ENCODE measurements around the gene CHD1L.
A peak's percentile ranks its signal among the peaks of the same experiment; 100 is the strongest.

CHD1L gene

GRCh38 chr1:147266381-147266780 lies 23.9 kb downstream of the CHD1L start:
- Mint-ChIP-seq H3K4me1 (no peaks in the 10 kb centered on the region), H3K9me3 (no peaks in the 10 kb centered on the region), H3K36me3 (ENCODE audit: low read depth) (peaks cover 66% of the 10 kb centered on the region), H3K27me3 (ENCODE audit: low read depth) (no peaks in the 10 kb centered on the region), H3K4me3 (no peak overlapping the region), H3K27ac (no peak overlapping the region)
- no peak for TF ChIP-seq CTCF (IDR thresholded peaks at IDR 0.05; ENCODE audit: unreplicated experiment in 3 of 3)

GRCh38 chr1:147267711-147268110 lies 25.2 kb downstream of the CHD1L start:
- no peaks in the 10 kb centered on the region for H3K27me3 Mint-ChIP-seq (ENCODE audit: low read depth)
- no peak overlapping the region for H3K27ac Mint-ChIP-seq
- peaks cover 62% of the 10 kb centered on the region for H3K36me3 Mint-ChIP-seq (ENCODE audit: low read depth)
- no peaks in the 10 kb centered on the region for H3K9me3 Mint-ChIP-seq
- H3K4me1 Mint-ChIP-seq: no peaks in the 10 kb centered on the region
- TF ChIP-seq CTCF (IDR thresholded peaks at IDR 0.05; ENCODE audit: unreplicated experiment in 3 of 3): no peak
- no peak overlapping the region for H3K4me3 Mint-ChIP-seq

GRCh38 chr1:147270721-147271120 lies 28.2 kb downstream of the CHD1L start:
- Mint-ChIP-seq H3K4me1 (peaks cover 13% of the 10 kb centered on the region), H3K36me3 (ENCODE audit: low read depth) (peaks cover 60% of the 10 kb centered on the region), H3K27me3 (ENCODE audit: low read depth) (no peaks in the 10 kb centered on the region), H3K4me3 (no peak overlapping the region), H3K27ac (no peak overlapping the region), H3K9me3 (no peaks in the 10 kb centered on the region)
- no peak for TF ChIP-seq CTCF (IDR thresholded peaks at IDR 0.05; ENCODE audit: unreplicated experiment in 3 of 3)

- no peaks in the 10 kb centered on the region for H3K9me3 Mint-ChIP-seq
- no peak for TF ChIP-seq CTCF (IDR thresholded peaks at IDR 0.05; ENCODE audit: unreplicated experiment in 3 of 3)
- H3K4me1 Mint-ChIP-seq: peaks cover 20% of the 10 kb centered on the region
- no peak overlapping the region for H3K4me3 Mint-ChIP-seq
- H3K27ac Mint-ChIP-seq: no peak overlapping the region
- peaks cover 63% of the 10 kb centered on the region for H3K36me3 Mint-ChIP-seq (ENCODE audit: low read depth)
- H3K27me3 Mint-ChIP-seq (ENCODE audit: low read depth): no peaks in the 10 kb centered on the region
These were observed 29.6 kb downstream of the CHD1L start for GRCh38 chr1:147272042-147272441.

- TF ChIP-seq CTCF (IDR thresholded peaks at IDR 0.05; ENCODE audit: unreplicated experiment in 3 of 3): peak; percentile 58 to 75 (median 67)
- Mint-ChIP-seq H3K27me3 (ENCODE audit: low read depth) (no peaks in the 10 kb centered on the region), H3K9me3 (no peaks in the 10 kb centered on the region), H3K36me3 (ENCODE audit: low read depth) (peaks cover 58% of the 10 kb centered on the region), H3K4me1 (peaks cover 20% of the 10 kb centered on the region), H3K27ac (peak overlapping the region in 1 of 3 experiments; percentile 28), H3K4me3 (no peak overlapping the region)
These were observed 31.2 kb downstream of the CHD1L start for GRCh38 chr1:147273409-147274336.

GRCh38 chr1:147281950-147282349 lies 39.5 kb downstream of the CHD1L start:
- no peaks in the 10 kb centered on the region for H3K9me3 Mint-ChIP-seq

More at GRCh38 chr1:147281950-147282349, 39.5 kb downstream of the CHD1L start:
- H3K27ac Mint-ChIP-seq: no peak overlapping the region
- H3K36me3 Mint-ChIP-seq (ENCODE audit: low read depth): peaks cover 54% of the 10 kb centered on the region
- H3K4me3 Mint-ChIP-seq: no peak overlapping the region
- no peaks in the 10 kb centered on the region for H3K27me3 Mint-ChIP-seq (ENCODE audit: low read depth)
- TF ChIP-seq CTCF (IDR thresholded peaks at IDR 0.05; ENCODE audit: unreplicated experiment in 3 of 3): no peak
- H3K4me1 Mint-ChIP-seq: no peaks in the 10 kb centered on the region
